Measurements from ENCODE around the gene CLIP1.
"Not testable (repeated sequence)": the region's sequence is repeated elsewhere in the genome, so short reads cannot be mapped to it uniquely, and the experiment has no call there.

DNA sequence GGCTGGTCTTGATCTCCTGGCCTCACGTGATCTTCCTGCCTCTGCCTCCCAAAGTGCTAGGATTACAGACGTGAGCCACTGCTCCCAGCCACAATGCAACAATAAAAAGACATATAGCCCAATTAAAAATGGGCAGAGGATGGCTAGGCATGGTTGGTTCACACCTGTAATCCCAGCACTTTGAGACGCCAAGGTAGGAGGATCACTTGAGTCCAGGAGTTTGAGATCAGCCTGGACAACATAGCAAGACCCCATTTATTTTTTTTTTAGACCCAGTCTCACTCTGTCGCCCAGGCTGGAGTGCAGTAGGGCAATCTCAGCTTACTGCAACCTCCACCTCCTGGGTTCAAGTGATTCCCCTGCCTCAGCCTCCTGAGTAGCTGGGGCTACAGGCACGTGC lies 21.6 kb upstream of the CLIP1 start:
- TF ChIP-seq, protein P1, sequence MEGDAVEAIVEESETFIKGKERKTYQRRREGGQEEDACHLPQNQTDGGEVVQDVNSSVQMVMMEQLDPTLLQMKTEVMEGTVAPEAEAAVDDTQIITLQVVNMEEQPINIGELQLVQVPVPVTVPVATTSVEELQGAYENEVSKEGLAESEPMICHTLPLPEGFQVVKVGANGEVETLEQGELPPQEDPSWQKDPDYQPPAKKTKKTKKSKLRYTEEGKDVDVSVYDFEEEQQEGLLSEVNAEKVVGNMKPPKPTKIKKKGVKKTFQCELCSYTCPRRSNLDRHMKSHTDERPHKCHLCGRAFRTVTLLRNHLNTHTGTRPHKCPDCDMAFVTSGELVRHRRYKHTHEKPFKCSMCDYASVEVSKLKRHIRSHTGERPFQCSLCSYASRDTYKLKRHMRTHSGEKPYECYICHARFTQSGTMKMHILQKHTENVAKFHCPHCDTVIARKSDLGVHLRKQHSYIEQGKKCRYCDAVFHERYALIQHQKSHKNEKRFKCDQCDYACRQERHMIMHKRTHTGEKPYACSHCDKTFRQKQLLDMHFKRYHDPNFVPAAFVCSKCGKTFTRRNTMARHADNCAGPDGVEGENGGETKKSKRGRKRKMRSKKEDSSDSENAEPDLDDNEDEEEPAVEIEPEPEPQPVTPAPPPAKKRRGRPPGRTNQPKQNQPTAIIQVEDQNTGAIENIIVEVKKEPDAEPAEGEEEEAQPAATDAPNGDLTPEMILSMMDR (IDR thresholded peaks at IDR 0.05), result not testable (repeated sequence)
- TF ChIP-seq EP300 (IDR thresholded peaks at IDR 0.05), result not testable (repeated sequence)
